CD4-positive, alpha-beta memory T cell (primary cell): ENCODE results near the gene HPS5. TPM values are rescaled to one million over a fixed set of nuclear protein-coding genes. Genes with fewer than 3 reads are reported as not detected.
A peak's percentile ranks its signal among the peaks of the same experiment; 100 is the strongest.
"Not testable (repeated sequence)": the region's sequence is repeated elsewhere in the genome, so short reads cannot be mapped to it uniquely, and the experiment has no call there.

ENCODE experiments used
- CTCF ChIA-PET: fragments of 350-600 bp; sonication (Branson Sonifier 250); formaldehyde crosslinking; loops from one replicate; lab custom pipeline; 2021; ENCODE audit warnings: inconsistent platforms; ENCODE audit not compliant: partially characterized antibody; lab: Charles Lee
- POLR2A ChIA-PET: fragments of 350-600 bp; sonication (Branson Sonifier 250); formaldehyde crosslinking; loops from one replicate; lab custom pipeline; 2021; ENCODE audit not compliant: partially characterized antibody; lab: Charles Lee
- DNase-seq, 5 donors: peaks; one replicate each; pipeline versions ENCODE4 v3.0.0 to v3.0.0-alpha.2; 2020 to 2022; ENCODE audit warnings: mixed read lengths in 1 of 5
- H3K27ac ChIP-seq: one replicate; pipeline ENCODE4 v1.7.0; 2013; ENCODE audit warnings: low read depth, low read length
- H3K27me3 ChIP-seq: 2 replicates; pipeline ENCODE4 v1.7.0; 2013; ENCODE audit warnings: mild to moderate bottlenecking, low read length, moderate library complexity; ENCODE audit not compliant: insufficient read depth
- H3K36me3 ChIP-seq: 2 replicates; pipeline ENCODE4 v1.7.0; 2013; ENCODE audit warnings: mild to moderate bottlenecking, low read length, moderate library complexity; ENCODE audit not compliant: insufficient read depth
- H3K4me1 ChIP-seq: 2 replicates; pipeline ENCODE4 v1.7.0; 2013; ENCODE audit warnings: mild to moderate bottlenecking, low read length, moderate library complexity; ENCODE audit not compliant: insufficient read depth
- H3K4me3 ChIP-seq, 2 donors: one replicate each; pipeline ENCODE4 v1.7.0; 2013; ENCODE audit warnings: low read length in 2 of 2, mild to moderate bottlenecking in 1 of 2
- H3K9me3 ChIP-seq, 2 donors: one replicate each; pipeline ENCODE4 v1.7.0; 2013; ENCODE audit warnings: low read length in 2 of 2, control low read depth in 1 of 2; ENCODE audit not compliant: control insufficient read depth in 1 of 2
- H3K27ac Mint-ChIP-seq, 7 donors: one replicate each; pipeline ENCODE4 v1.8.0; 2020 to 2021; ENCODE audit warnings: mixed read lengths in 7 of 7, mild to moderate bottlenecking in 6 of 7, inconsistent platforms in 3 of 7, moderate library complexity in 3 of 7
- H3K27me3 Mint-ChIP-seq, 2 donors: one replicate each; pipeline ENCODE4 v1.8.0; 2020 to 2021; ENCODE audit warnings: mixed read lengths in 2 of 2
- H3K36me3 Mint-ChIP-seq, 2 donors: one replicate each; pipeline ENCODE4 v1.8.0; 2020 to 2021; ENCODE audit warnings: mixed read lengths in 2 of 2, inconsistent platforms in 1 of 2, mild to moderate bottlenecking in 1 of 2
- H3K4me1 Mint-ChIP-seq, 4 donors: one replicate each; pipeline ENCODE4 v1.8.0; 2020 to 2021; ENCODE audit warnings: mixed read lengths in 4 of 4, mild to moderate bottlenecking in 1 of 4
- H3K4me3 Mint-ChIP-seq, 8 donors: one replicate each; pipeline ENCODE4 v1.8.0; 2020 to 2021; ENCODE audit warnings: mixed read lengths in 8 of 8, mild to moderate bottlenecking in 7 of 8, moderate library complexity in 6 of 8, inconsistent platforms in 3 of 8
- H3K9me3 Mint-ChIP-seq, 8 donors: one replicate each; pipeline ENCODE4 v1.8.0; 2020 to 2021; ENCODE audit warnings: mixed read lengths in 8 of 8, mild to moderate bottlenecking in 5 of 8, inconsistent platforms in 3 of 8, moderate library complexity in 1 of 8
- intact Hi-C: fragments of 100-400 bp; cut with micrococcal nuclease; formaldehyde crosslinking; loops from one replicate; pipeline ENCODE4 v1.15.1; 2023
- polyA plus RNA-seq, 2 donors: library from polyadenylated mRNA; unstranded; fragments of 300-500 nt; fragmentation: Illumina TruSeq; gene quantifications; one replicate each; pipeline ENCODE4 v1.2.3, GENCODE V29; 2021
- total RNA-seq, 2 experiments: library from RNA; stranded (reverse); gene quantifications; one replicate each; pipeline ENCODE4 v1.2.3, GENCODE V29; 2021

HPS5 gene
- total and polyA plus RNA-seq, 4 experiments from 2014 or later: 14.2 to 23.7 (median 18.6) TPM

GRCh38 chr11:18259259-18259658 lies 62.7 kb downstream of the HPS5 start:
- Histone ChIP-seq H3K9me3 (no peaks in the 10 kb centered on the region), H3K36me3 (no peaks in the 10 kb centered on the region), H3K27me3 (peaks cover 3% of the 10 kb centered on the region), H3K4me3 (no peak overlapping the region), H3K4me1 (no peaks in the 10 kb centered on the region), H3K27ac (no peak overlapping the region)
- Mint-ChIP-seq H3K4me1 (no peaks in the 10 kb centered on the region), H3K9me3 (peaks cover 0 to 2% (median 0%) of the 10 kb centered on the region in 8 donors), H3K27ac (no peak overlapping the region), H3K4me3 (no peak overlapping the region), H3K36me3 (no peaks in the 10 kb centered on the region), H3K27me3 (peaks cover 1 to 2% of the 10 kb centered on the region in 2 donors)
- ChIA-PET POLR2A (no interaction called here), CTCF (no interaction called here)
- intact Hi-C loops: no loop called here
- no peak for DNase-seq

- intact Hi-C loops: no loop called here
- Histone ChIP-seq H3K9me3 (no peaks in the 10 kb centered on the region), H3K27me3 (peaks cover 3% of the 10 kb centered on the region), H3K4me3 (no peak overlapping the region), H3K4me1 (no peaks in the 10 kb centered on the region), H3K36me3 (no peaks in the 10 kb centered on the region), H3K27ac (no peak overlapping the region)
- DNase-seq: no peak
- Mint-ChIP-seq H3K9me3 (no peaks in the 10 kb centered on the region), H3K27me3 (peaks cover 1 to 2% of the 10 kb centered on the region in 2 donors), H3K4me1 (no peaks in the 10 kb centered on the region), H3K4me3 (no peak overlapping the region), H3K36me3 (no peaks in the 10 kb centered on the region), H3K27ac (no peak overlapping the region)
- CTCF ChIA-PET: interaction anchor here (1.5 kb wide), 1 partner anchor 10 kb away, joined by 4 read pairs; no protein-coding TSS in a partner anchor
- POLR2A ChIA-PET: no interaction called here
Measured at GRCh38 chr11:18254781-18255361, 67.1 kb downstream of the HPS5 start.

- Histone ChIP-seq H3K4me3 (no peak overlapping the region), H3K9me3 (no peaks in the 10 kb centered on the region), H3K4me1 (no peaks in the 10 kb centered on the region), H3K27ac (no peak overlapping the region), H3K36me3 (no peaks in the 10 kb centered on the region), H3K27me3 (no peaks in the 10 kb centered on the region)
- H3K27ac Mint-ChIP-seq: no peak overlapping the region
- ChIA-PET CTCF (no interaction called here), POLR2A (no interaction called here)
- DNase-seq: no peak
- H3K4me3 Mint-ChIP-seq: no peak overlapping the region
- intact Hi-C loops: no loop called here
- no peaks in the 10 kb centered on the region for H3K9me3 Mint-ChIP-seq
- H3K36me3 Mint-ChIP-seq: no peaks in the 10 kb centered on the region
- peaks cover 1 to 2% of the 10 kb centered on the region in 2 donors for H3K27me3 Mint-ChIP-seq
- H3K4me1 Mint-ChIP-seq: no peaks in the 10 kb centered on the region
Measured at GRCh38 chr11:18253778-18254338, 68.1 kb downstream of the HPS5 start.

DNA sequence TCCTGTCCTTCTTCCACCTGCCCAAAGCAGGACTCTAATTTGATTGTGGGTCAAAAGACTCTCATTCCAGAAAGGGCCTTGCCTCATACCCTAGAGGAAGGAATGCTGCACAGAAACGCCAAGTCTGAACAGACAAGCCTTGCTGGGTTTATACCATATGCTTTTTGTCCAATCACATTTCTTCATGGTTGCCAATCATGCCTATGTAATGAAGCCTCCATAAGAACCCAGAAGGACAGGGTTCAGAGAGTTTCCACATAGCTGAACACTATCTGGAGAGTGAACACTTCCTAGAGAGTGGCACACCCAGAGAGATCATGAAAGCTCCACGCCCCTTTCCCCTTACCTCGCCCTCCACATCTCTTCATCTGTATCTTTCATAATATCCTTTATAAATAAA lies 68.7 kb downstream of the HPS5 start:
- H3K36me3 ChIP-seq: no peaks in the 10 kb centered on the region
- peaks cover 0 to 2% (median 0%) of the 10 kb centered on the region in 8 donors for H3K9me3 Mint-ChIP-seq
- no peaks in the 10 kb centered on the region for H3K4me1 Mint-ChIP-seq
- H3K27ac ChIP-seq: no peak overlapping the region
- no peak for DNase-seq
- ChIA-PET POLR2A (no interaction called here), CTCF (interaction anchor here (1.4 kb wide), 1 partner anchor 9 kb away, joined by 4 read pairs; no protein-coding TSS in a partner anchor)
- no peak overlapping the region for H3K27ac Mint-ChIP-seq
- peaks cover 1 to 2% of the 10 kb centered on the region in 2 donors for H3K27me3 Mint-ChIP-seq
- intact Hi-C loops: no loop called here
- no peaks in the 10 kb centered on the region for H3K4me1 ChIP-seq
- no peaks in the 10 kb centered on the region for H3K9me3 ChIP-seq
- no peaks in the 10 kb centered on the region for H3K36me3 Mint-ChIP-seq
- no peak overlapping the region for H3K4me3 Mint-ChIP-seq
- no peak overlapping the region for H3K4me3 ChIP-seq
- H3K27me3 ChIP-seq: no peaks in the 10 kb centered on the region

GRCh38 chr11:18248561-18248960 lies 73.4 kb downstream of the HPS5 start, which contains the start of gene SAA2:
Gene SAA2, minus strand, starts transcription at chr11:18248668. Its CDS starts 657 bp downstream, at chr11:18248011.
- no peaks in the 10 kb centered on the region for H3K9me3 ChIP-seq
- H3K4me3 ChIP-seq: no peak within 1 kb of the TSS
- H3K36me3 ChIP-seq: no peaks in the 10 kb centered on the region
- ChIA-PET POLR2A (no interaction called here), CTCF (no interaction called here)
- Mint-ChIP-seq H3K27me3 (no peaks in the 10 kb centered on the region), H3K36me3 (no peaks in the 10 kb centered on the region), H3K4me3 (no peak within 1 kb of the TSS), H3K4me1 (peaks cover 10 to 27% (median 18%) of the 10 kb centered on the region in 4 donors), H3K27ac (peak within 1 kb of the TSS in 1 of 7 donors; percentile 24), H3K9me3 (peaks cover 0 to 3% (median 0%) of the 10 kb centered on the region in 8 donors)
- intact Hi-C loops: loop anchor here (10.0 kb wide), 2 partner anchors 406 to 516 kb away; no protein-coding TSS in a partner anchor
- H3K27me3 ChIP-seq: no peaks in the 10 kb centered on the region
- no peak for DNase-seq
- H3K4me1 ChIP-seq: peaks cover 8% of the 10 kb centered on the region
- H3K27ac ChIP-seq: no peak within 1 kb of the TSS

GRCh38 chr11:18247191-18247581 lies 74.8 kb downstream of the HPS5 start:
- peak overlapping the region; percentile 78 to 95 (median 92) for H3K27ac Mint-ChIP-seq
- intact Hi-C loops: loop anchor here (10.0 kb wide), 2 partner anchors 408 to 518 kb away; no protein-coding TSS in a partner anchor
- H3K27me3 Mint-ChIP-seq, H3K36me3 ChIP-seq, CTCF ChIA-PET, DNase-seq, H3K9me3 ChIP-seq, H3K4me1 ChIP-seq, H3K4me3 ChIP-seq, H3K9me3 Mint-ChIP-seq, H3K36me3 Mint-ChIP-seq, H3K27me3 ChIP-seq: not testable (repeated sequence)
- POLR2A ChIA-PET: interaction anchor here (0.6 to 1.1 kb wide), 2 partner anchors 147 to 1179 kb away, joined by 3 read pairs; partner anchors contain the start of gene LDHA
- H3K4me1 Mint-ChIP-seq: peaks cover 10 to 27% (median 18%) of the 10 kb centered on the region in 4 donors
- H3K4me3 Mint-ChIP-seq: peak overlapping the region in 7 of 8 donors; percentile 72 to 90 (median 86)
- H3K27ac ChIP-seq: peak overlapping the region; percentile 43

DNA sequence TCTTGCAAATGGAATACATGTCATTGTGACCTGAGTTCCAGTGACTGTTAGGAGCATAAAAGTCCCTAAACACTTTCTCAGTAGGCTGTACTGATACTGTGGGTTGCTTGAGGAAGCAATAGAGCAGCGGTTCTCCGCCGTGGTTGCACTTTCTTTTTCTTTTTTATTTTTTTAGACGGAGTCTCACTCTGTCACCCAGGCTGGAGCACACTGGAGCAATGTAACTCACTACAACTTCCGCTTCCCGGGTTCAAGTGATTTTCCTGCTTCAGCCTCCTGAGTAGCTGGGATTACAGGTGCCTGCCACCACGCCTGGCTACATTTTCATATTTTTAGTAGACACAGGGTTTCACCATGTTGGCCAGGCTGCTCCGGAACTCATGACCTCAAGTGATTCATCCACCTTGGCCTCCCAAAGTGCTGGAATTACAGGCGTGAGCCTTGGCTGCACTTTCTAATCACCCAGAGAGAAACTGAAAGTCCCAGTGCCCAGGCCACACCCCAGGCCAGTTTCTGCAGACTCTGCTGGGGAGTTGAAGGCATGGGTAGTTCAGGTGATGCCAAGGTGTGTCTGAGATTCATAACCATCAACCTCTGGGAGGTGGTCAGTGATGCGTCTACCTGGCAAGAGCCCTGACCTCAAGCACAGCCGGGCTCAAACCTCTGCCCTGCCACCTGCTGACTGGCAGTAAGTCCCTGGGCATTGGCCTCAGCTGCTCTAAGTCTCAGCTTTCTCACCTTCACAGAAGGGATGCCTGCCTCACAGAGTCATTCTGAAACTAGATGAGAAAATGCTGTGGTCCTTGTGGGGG lies 75.4 kb downstream of the HPS5 start:
- CTCF ChIA-PET, H3K36me3 Mint-ChIP-seq, H3K4me1 ChIP-seq, H3K27me3 Mint-ChIP-seq, H3K9me3 ChIP-seq, H3K36me3 ChIP-seq, H3K27me3 ChIP-seq, H3K9me3 Mint-ChIP-seq: not testable (repeated sequence)
- H3K4me3 ChIP-seq: peak overlapping the region in 1 of 2 donors; percentile 22
- peak overlapping the region; percentile 78 to 95 (median 92) for H3K27ac Mint-ChIP-seq
- peak overlapping the region; percentile 43 for H3K27ac ChIP-seq
- H3K4me1 Mint-ChIP-seq: peaks cover 10 to 27% (median 18%) of the 10 kb centered on the region in 4 donors
- peak; percentile 22 to 51 (median 41) for DNase-seq
- intact Hi-C loops: loop anchor here (10.0 kb wide), 2 partner anchors 408 to 518 kb away; no protein-coding TSS in a partner anchor
- peak overlapping the region; percentile 72 to 90 (median 84) for H3K4me3 Mint-ChIP-seq
- POLR2A ChIA-PET: interaction anchor here (0.6 to 1.4 kb wide), 3 partner anchors 76 to 148 kb away, joined by 3 read pairs; partner anchors contain the start of genes GTF2H1, HPS5, LDHA and SAAL1
